ENCODE data around the gene RIPPLY3. TPM values are rescaled to one million over a fixed set of nuclear protein-coding genes. Genes with fewer than 3 reads are reported as not detected.
"Not testable (repeated sequence)": the region's sequence is repeated elsewhere in the genome, so short reads cannot be mapped to it uniquely, and the experiment has no call there.

The RIPPLY3 gene
- total and polyA plus RNA-seq, 7 experiments from 2014 or later = not detected

- Mint-ChIP-seq H3K27ac (peak overlapping the region in 7 of 9 donors; percentile 13 to 67 (median 64)), H3K4me1 (peaks cover 4 to 39% (median 28%) of the 10 kb centered on the region in 7 donors), H3K36me3 (peaks cover 0 to 5% (median 0%) of the 10 kb centered on the region in 5 donors), H3K9me3 (peaks cover 0 to 5% (median 2%) of the 10 kb centered on the region in 11 donors), H3K27me3 (peaks cover 0 to 2% (median 0%) of the 10 kb centered on the region in 5 donors), H3K4me3 (peak overlapping the region; percentile 39 to 92 (median 73))
- Histone ChIP-seq H3K27ac (ENCODE audit: low read depth, low read length) (no peak overlapping the region), H3K4me3 (ENCODE audit: low read length) (no peak overlapping the region), H3K27me3 (ENCODE audit: control insufficient read depth in 2 of 2, insufficient read depth in 2 of 2, low read length in 2 of 2) (no peaks in the 10 kb centered on the region), H3K9me3 (ENCODE audit: control insufficient read depth in 2 of 3, low read length in 3 of 3) (no peaks in the 10 kb centered on the region), H3K4me1 (ENCODE audit: control insufficient read depth in 2 of 2, insufficient read depth in 2 of 2, low read length in 2 of 2) (peaks cover 0 to 4% of the 10 kb centered on the region in 2 donors), H3K36me3 (ENCODE audit: control insufficient read depth in 2 of 3, insufficient read depth in 3 of 3, low read length in 3 of 3) (no peaks in the 10 kb centered on the region)
- ChIA-PET CTCF (no interaction called here), POLR2A (interaction anchor here (1.4 to 3.3 kb wide), 2 partner anchors 22 to 278 kb away, joined by 3 to 24 read pairs; partner anchors contain the start of gene HLCS)
- DNase-seq (no peak), ATAC-seq (no peak)
- intact Hi-C loops (cut with micrococcal nuclease) = loop anchor here (2.0 to 10.0 kb wide), 4 partner anchors 279 to 832 kb away; partner anchors contain the start of genes DOP1B (in 1 of the 2), DYRK1A (in 1 of the 2) and VPS26C (in 1 of the 2)
Measured at GRCh38 chr21:36988536-36988935, 18.0 kb upstream of the RIPPLY3 start.

GRCh38 chr21:36989199-36989698, 17.3 kb upstream of the RIPPLY3 start:
- not testable (repeated sequence) for H3K36me3 Mint-ChIP-seq; H3K36me3 ChIP-seq (ENCODE audit: control insufficient read depth in 2 of 3, insufficient read depth in 3 of 3, low read length in 3 of 3); H3K9me3 Mint-ChIP-seq; H3K9me3 ChIP-seq (ENCODE audit: control insufficient read depth in 2 of 3, low read length in 3 of 3); H3K27me3 Mint-ChIP-seq; H3K27me3 ChIP-seq (ENCODE audit: control insufficient read depth in 2 of 2, insufficient read depth in 2 of 2, low read length in 2 of 2); DNase-seq; H3K4me1 ChIP-seq (ENCODE audit: control insufficient read depth in 2 of 2, insufficient read depth in 2 of 2, low read length in 2 of 2); ATAC-seq
- peaks cover 4 to 39% (median 28%) of the 10 kb centered on the region in 7 donors for H3K4me1 Mint-ChIP-seq
- Histone ChIP-seq H3K4me3 (ENCODE audit: low read length) (peak overlapping the region; percentile 66), H3K27ac (ENCODE audit: low read depth, low read length) (peak overlapping the region; percentile 69)
- peak overlapping the region; percentile 74 to 92 (median 85) for H3K4me3 Mint-ChIP-seq
- intact Hi-C loops (cut with micrococcal nuclease) = loop anchor here (1.0 to 10.0 kb wide), 11 partner anchors 12 to 832 kb away; partner anchors contain the start of genes HLCS (in 2 of the 2), DOP1B (in 1 of the 2), DYRK1A (in 1 of the 2) and PIGP (in 1 of the 2)
- H3K27ac Mint-ChIP-seq = peak overlapping the region in 8 of 9 donors; percentile 38 to 93 (median 81)
- ChIA-PET CTCF (interaction anchor here (0.6 to 3.8 kb wide), 9 partner anchors 10 to 485 kb away, joined by 3 to 25 read pairs (median 7); partner anchors contain the start of gene HLCS), POLR2A (interaction anchor here (0.6 to 3.3 kb wide), 5 partner anchors 17 to 462 kb away, joined by 3 to 24 read pairs (median 3); partner anchors contain the start of genes HLCS and RIPPLY3)

- Histone ChIP-seq H3K4me3 (ENCODE audit: low read length) (peak overlapping the region; percentile 66), H3K27me3 (ENCODE audit: control insufficient read depth in 2 of 2, insufficient read depth in 2 of 2, low read length in 2 of 2) (no peaks in the 10 kb centered on the region), H3K4me1 (ENCODE audit: control insufficient read depth in 2 of 2, insufficient read depth in 2 of 2, low read length in 2 of 2) (peaks cover 0 to 4% of the 10 kb centered on the region in 2 donors), H3K27ac (ENCODE audit: low read depth, low read length) (peak overlapping the region; percentile 69), H3K9me3 (ENCODE audit: control insufficient read depth in 2 of 3, low read length in 3 of 3) (no peaks in the 10 kb centered on the region), H3K36me3 (ENCODE audit: control insufficient read depth in 2 of 3, insufficient read depth in 3 of 3, low read length in 3 of 3) (no peaks in the 10 kb centered on the region)
- POLR2A ChIA-PET = interaction anchor here (0.6 to 3.3 kb wide), 6 partner anchors 17 to 462 kb away, joined by 3 to 24 read pairs (median 3); partner anchors contain the start of genes HLCS and RIPPLY3
- peaks cover 0 to 5% (median 2%) of the 10 kb centered on the region in 11 donors for H3K9me3 Mint-ChIP-seq
- intact Hi-C loops (cut with micrococcal nuclease) = loop anchor here (1.0 to 10.0 kb wide), 12 partner anchors 13 to 833 kb away; partner anchors contain the start of genes HLCS (in 2 of the 2), PIGP (in 2 of the 2), TTC3 (in 2 of the 2) and DOP1B (in 1 of the 2)
- H3K4me3 Mint-ChIP-seq = peak overlapping the region; percentile 83 to 95 (median 90)
- CTCF ChIA-PET = interaction anchor here (0.7 to 3.8 kb wide), 11 partner anchors 8 to 486 kb away, joined by 3 to 25 read pairs (median 4); partner anchors contain the start of gene HLCS
- DNase-seq (peak; percentile 63 to 95 (median 74)), ATAC-seq (peak; percentile 90)
- H3K27ac Mint-ChIP-seq = peak overlapping the region; percentile 71 to 94 (median 87)
- H3K27me3 Mint-ChIP-seq = peaks cover 0 to 3% (median 0%) of the 10 kb centered on the region in 5 donors
- H3K4me1 Mint-ChIP-seq = peaks cover 4 to 36% (median 28%) of the 10 kb centered on the region in 7 donors
- H3K36me3 Mint-ChIP-seq = peaks cover 0 to 5% (median 0%) of the 10 kb centered on the region in 5 donors
Measured at GRCh38 chr21:36989699-36990507, 16.6 kb upstream of the RIPPLY3 start.

GRCh38 chr21:36990508-36991205, 15.8 kb upstream of the RIPPLY3 start:
- Mint-ChIP-seq H3K36me3 (peaks cover 0 to 5% (median 0%) of the 10 kb centered on the region in 5 donors), H3K4me3 (peak overlapping the region; percentile 75 to 95 (median 90)), H3K27me3 (peaks cover 0 to 5% (median 0%) of the 10 kb centered on the region in 5 donors), H3K27ac (peak overlapping the region; percentile 71 to 94 (median 80)), H3K4me1 (peaks cover 4 to 35% (median 26%) of the 10 kb centered on the region in 7 donors), H3K9me3 (peaks cover 0 to 5% (median 2%) of the 10 kb centered on the region in 11 donors)
- ATAC-seq (no peak), DNase-seq (no peak)
- Histone ChIP-seq H3K4me1 (ENCODE audit: control insufficient read depth in 2 of 2, insufficient read depth in 2 of 2, low read length in 2 of 2) (peaks cover 0 to 4% of the 10 kb centered on the region in 2 donors), H3K9me3 (ENCODE audit: control insufficient read depth in 2 of 3, low read length in 3 of 3) (no peaks in the 10 kb centered on the region), H3K36me3 (ENCODE audit: control insufficient read depth in 2 of 3, insufficient read depth in 3 of 3, low read length in 3 of 3) (no peaks in the 10 kb centered on the region), H3K27me3 (ENCODE audit: control insufficient read depth in 2 of 2, insufficient read depth in 2 of 2, low read length in 2 of 2) (no peaks in the 10 kb centered on the region), H3K4me3 (ENCODE audit: low read length) (peak overlapping the region; percentile 66), H3K27ac (ENCODE audit: low read depth, low read length) (no peak overlapping the region)
- ChIA-PET CTCF (interaction anchor here (0.7 to 3.8 kb wide), 7 partner anchors 8 to 405 kb away, joined by 3 to 25 read pairs (median 4); partner anchors contain the start of gene HLCS), POLR2A (interaction anchor here (1.0 to 3.3 kb wide), 3 partner anchors 17 to 82 kb away, joined by 3 to 24 read pairs (median 5); partner anchors contain the start of gene HLCS)
- intact Hi-C loops (cut with micrococcal nuclease) = loop anchor here (1.0 kb wide), 4 partner anchors 13 to 486 kb away; partner anchors contain the start of genes PIGP (in 1 of the 2) and TTC3 (in 1 of the 2)

- ATAC-seq (no peak), DNase-seq (no peak)
- H3K4me1 ChIP-seq (ENCODE audit: control insufficient read depth in 2 of 2, insufficient read depth in 2 of 2, low read length in 2 of 2) = no peaks in the 10 kb centered on the region
- peaks cover 4 to 20% (median 14%) of the 10 kb centered on the region in 7 donors for H3K4me1 Mint-ChIP-seq
- no peaks in the 10 kb centered on the region for H3K36me3 ChIP-seq (ENCODE audit: control insufficient read depth in 2 of 3, insufficient read depth in 3 of 3, low read length in 3 of 3)
- H3K27ac Mint-ChIP-seq = peak overlapping the region in 1 of 9 donors; percentile 47
- H3K9me3 ChIP-seq (ENCODE audit: control insufficient read depth in 2 of 3, low read length in 3 of 3) = no peaks in the 10 kb centered on the region
- no peaks in the 10 kb centered on the region for H3K27me3 ChIP-seq (ENCODE audit: control insufficient read depth in 2 of 2, insufficient read depth in 2 of 2, low read length in 2 of 2)
- CTCF ChIA-PET = interaction anchor here (3.8 kb wide), 1 partner anchor 26 kb away, joined by 25 read pairs; the partner anchor contains the start of gene HLCS
- no peak overlapping the region for H3K27ac ChIP-seq (ENCODE audit: low read depth, low read length)
- H3K27me3 Mint-ChIP-seq = peaks cover 0 to 11% (median 0%) of the 10 kb centered on the region in 5 donors
- intact Hi-C loops (cut with micrococcal nuclease) = no loop called here
- no peak overlapping the region for H3K4me3 Mint-ChIP-seq
- no peak overlapping the region for H3K4me3 ChIP-seq (ENCODE audit: low read length)
- peaks cover 0 to 5% (median 2%) of the 10 kb centered on the region in 11 donors for H3K9me3 Mint-ChIP-seq
- H3K36me3 Mint-ChIP-seq = peaks cover 0 to 1% (median 0%) of the 10 kb centered on the region in 5 donors
- POLR2A ChIA-PET = no interaction called here
Measured at GRCh38 chr21:36992671-36993070, 13.8 kb upstream of the RIPPLY3 start.
